Activated T-helper 2 cell treated with anti-CD3 and anti-CD28 coated beads, Interferon-gamma antibody, Interleukin-2, Interleukin-4, amounts not matched to agents 10 μg/mL and 5 μg/mL and 100 μg/mL, durations not matched to agents 14 hours and 24 hours and 36 hours (primary cell): ENCODE data around the gene VAMP1. TPM values are rescaled to one million over a fixed set of nuclear protein-coding genes. Genes with fewer than 3 reads are reported as not detected.
"Not testable (repeated sequence)": the region's sequence is repeated elsewhere in the genome, so short reads cannot be mapped to it uniquely, and the experiment has no call there.

ENCODE experiments used
- DNase-seq: peaks from one replicate; pipeline ENCODE4 v3.0.0; 2021; ENCODE audit warnings: low spot score
- H3K27ac Mint-ChIP-seq: one replicate; pipeline ENCODE4 v1.8.0; 2021; ENCODE audit warnings: mixed read lengths
- H3K27me3 Mint-ChIP-seq: one replicate; pipeline ENCODE4 v1.8.0; 2021; ENCODE audit warnings: low read depth, mixed read lengths
- H3K36me3 Mint-ChIP-seq: one replicate; pipeline ENCODE4 v1.8.0; 2021; ENCODE audit warnings: low read depth, mixed read lengths
- H3K4me1 Mint-ChIP-seq: one replicate; pipeline ENCODE4 v1.8.0; 2021; ENCODE audit warnings: low read depth, mixed read lengths
- H3K4me3 Mint-ChIP-seq: one replicate; pipeline ENCODE4 v1.8.0; 2021; ENCODE audit warnings: low read depth, mild to moderate bottlenecking, moderate library complexity, mixed read lengths
- H3K9me3 Mint-ChIP-seq: one replicate; pipeline ENCODE4 v1.8.0; 2021; ENCODE audit warnings: mixed read lengths
- intact Hi-C: fragments of 100-400 bp; cut with micrococcal nuclease; formaldehyde crosslinking; loops from one replicate; pipeline ENCODE4 v1.15.1; 2023
- total RNA-seq: library from RNA; stranded (reverse); gene quantifications from 2 replicates; pipeline ENCODE4 v1.2.3, GENCODE V29; 2022

The VAMP1 gene, protein sequence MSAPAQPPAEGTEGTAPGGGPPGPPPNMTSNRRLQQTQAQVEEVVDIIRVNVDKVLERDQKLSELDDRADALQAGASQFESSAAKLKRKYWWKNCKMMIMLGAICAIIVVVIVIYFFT
- 38.7 and 40.7 TPM in 2 replicates for total RNA-seq

GRCh38 chr12:6470375-6471163 is at the start of gene VAMP1:
Gene VAMP1, minus strand, starts transcription at chr12:6470677. Its CDS starts 146 bp downstream, at chr12:6470531.
- peak; percentile 98 for DNase-seq
- H3K4me1 Mint-ChIP-seq: peaks cover 47% of the 10 kb centered on the region
- H3K36me3 Mint-ChIP-seq: peaks cover 42% of the 10 kb centered on the region
- H3K4me3 Mint-ChIP-seq: peak within 1 kb of the TSS; percentile 88
- intact Hi-C loops: loop anchor here (1.0 kb wide), 4 partner anchors 8 to 64 kb away; partner anchors contain the start of genes GAPDH and MRPL51
- H3K27me3 Mint-ChIP-seq: no peaks in the 10 kb centered on the region
- peak within 1 kb of the TSS; percentile 86 for H3K27ac Mint-ChIP-seq
- H3K9me3 Mint-ChIP-seq: no peaks in the 10 kb centered on the region

DNA sequence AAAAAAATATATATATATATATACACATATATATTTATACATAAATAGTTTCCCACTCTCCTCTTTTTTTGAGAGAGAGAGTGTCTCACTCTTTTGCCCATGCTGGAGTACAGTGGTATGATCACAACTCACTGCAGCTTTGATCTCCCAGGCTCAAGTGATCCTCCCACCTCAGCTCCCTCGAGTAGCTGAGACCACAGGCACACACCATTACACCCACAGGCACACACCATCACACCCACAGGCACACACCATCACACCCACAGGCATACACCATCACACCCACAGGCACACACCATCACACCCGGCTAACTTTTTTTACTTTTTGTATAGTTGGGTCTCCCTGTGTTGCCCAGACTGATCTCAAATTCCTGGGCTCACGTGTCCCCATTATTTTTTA is 49.7 kb upstream of the VAMP1 start:
- peaks cover 5% of the 10 kb centered on the region for H3K4me1 Mint-ChIP-seq
- DNase-seq: no peak
- H3K27ac Mint-ChIP-seq: peak overlapping the region; percentile 34
- no peaks in the 10 kb centered on the region for H3K9me3 Mint-ChIP-seq
- H3K4me3 Mint-ChIP-seq: no peak overlapping the region
- peaks cover 77% of the 10 kb centered on the region for H3K36me3 Mint-ChIP-seq
- H3K27me3 Mint-ChIP-seq: no peaks in the 10 kb centered on the region
- intact Hi-C loops: no loop called here

- intact Hi-C loops: no loop called here
- no peak for DNase-seq
- Mint-ChIP-seq H3K4me1 (peaks cover 14% of the 10 kb centered on the region), H3K27ac (no peak overlapping the region), H3K4me3 (no peak overlapping the region), H3K27me3 (no peaks in the 10 kb centered on the region), H3K36me3 (peaks cover 58% of the 10 kb centered on the region), H3K9me3 (no peaks in the 10 kb centered on the region)
Observed at GRCh38 chr12:6508087-6508486, 37.6 kb upstream of the VAMP1 start.

GRCh38 chr12:6507102-6507998 is 36.9 kb upstream of the VAMP1 start:
- Mint-ChIP-seq H3K9me3 (no peaks in the 10 kb centered on the region), H3K4me1 (peaks cover 14% of the 10 kb centered on the region), H3K36me3 (peaks cover 52% of the 10 kb centered on the region), H3K4me3 (no peak overlapping the region), H3K27me3 (no peaks in the 10 kb centered on the region), H3K27ac (peak overlapping the region; percentile 61)
- DNase-seq: no peak
- intact Hi-C loops: no loop called here

DNA sequence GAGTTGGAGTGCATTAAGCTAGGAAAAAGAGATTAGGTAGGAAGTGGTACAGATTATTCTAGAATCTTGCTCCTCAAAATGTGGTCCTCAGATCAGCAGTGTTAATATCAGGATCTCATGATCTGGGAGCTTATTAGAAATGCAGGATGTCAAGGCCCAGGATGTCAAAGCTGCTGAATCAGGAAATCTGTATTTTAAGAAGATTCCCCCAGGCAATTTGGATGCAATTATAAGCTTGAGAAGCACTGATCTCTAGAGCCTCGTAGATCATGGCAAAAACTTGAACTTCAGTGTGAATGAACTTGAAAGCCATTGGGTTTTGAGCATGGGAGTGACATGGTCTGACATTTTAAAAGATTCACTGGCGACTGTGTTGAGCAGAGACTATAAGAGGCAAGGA is 30.0 kb upstream of the VAMP1 start:
- Mint-ChIP-seq H3K27ac (no peak overlapping the region), H3K27me3 (no peaks in the 10 kb centered on the region), H3K4me3 (no peak overlapping the region), H3K9me3 (no peaks in the 10 kb centered on the region), H3K4me1 (peaks cover 13% of the 10 kb centered on the region), H3K36me3 (peaks cover 35% of the 10 kb centered on the region)
- no peak for DNase-seq
- intact Hi-C loops: no loop called here

DNA sequence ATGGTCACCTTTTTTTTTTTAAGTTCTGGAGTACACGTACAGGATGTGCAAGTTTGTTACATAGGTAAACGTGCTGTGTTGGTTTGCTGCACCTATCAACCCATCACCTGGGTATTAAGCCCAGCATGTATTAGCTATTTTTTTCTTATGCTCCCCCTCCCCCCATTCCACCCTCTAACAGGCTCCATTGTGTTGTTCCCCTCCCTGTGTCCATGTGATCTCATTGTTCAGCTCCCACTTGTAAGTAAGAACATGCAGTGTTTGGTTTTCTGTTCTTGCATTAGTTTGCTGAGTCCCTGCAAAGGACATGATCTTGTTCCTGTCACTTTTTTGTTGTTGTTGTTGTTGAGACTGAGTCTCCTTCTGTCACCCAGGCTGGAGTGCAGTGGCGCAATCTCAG is 26.8 kb upstream of the VAMP1 start:
- peak overlapping the region; percentile 7 for H3K4me3 Mint-ChIP-seq
- H3K36me3 Mint-ChIP-seq: peaks cover 44% of the 10 kb centered on the region
- H3K27me3 Mint-ChIP-seq, DNase-seq, H3K9me3 Mint-ChIP-seq, intact Hi-C loops: not testable (repeated sequence)
- H3K27ac Mint-ChIP-seq: peak overlapping the region; percentile 15
- H3K4me1 Mint-ChIP-seq: peaks cover 24% of the 10 kb centered on the region

GRCh38 chr12:6494968-6495367 is 24.5 kb upstream of the VAMP1 start:
- H3K27ac Mint-ChIP-seq: peak overlapping the region; percentile 97
- no peaks in the 10 kb centered on the region for H3K9me3 Mint-ChIP-seq
- H3K36me3 Mint-ChIP-seq: peaks cover 58% of the 10 kb centered on the region
- intact Hi-C loops: loop anchor here (1.0 to 5.0 kb wide), 5 partner anchors 39 to 357 kb away; partner anchors contain the start of genes CDCA3, GAPDH, ING4 and USP5
- peaks cover 29% of the 10 kb centered on the region for H3K4me1 Mint-ChIP-seq
- H3K27me3 Mint-ChIP-seq: no peaks in the 10 kb centered on the region
- peak overlapping the region; percentile 93 for H3K4me3 Mint-ChIP-seq
- no peak for DNase-seq

- peaks cover 58% of the 10 kb centered on the region for H3K36me3 Mint-ChIP-seq
- peak overlapping the region; percentile 97 for H3K27ac Mint-ChIP-seq
- peaks cover 29% of the 10 kb centered on the region for H3K4me1 Mint-ChIP-seq
- H3K4me3 Mint-ChIP-seq: peak overlapping the region; percentile 93
- intact Hi-C loops: loop anchor here (1.0 to 5.0 kb wide), 5 partner anchors 40 to 358 kb away; partner anchors contain the start of genes CDCA3, GAPDH, ING4 and USP5
- no peak for DNase-seq
- H3K27me3 Mint-ChIP-seq: no peaks in the 10 kb centered on the region
- H3K9me3 Mint-ChIP-seq: no peaks in the 10 kb centered on the region
Observed at GRCh38 chr12:6494258-6494743, 23.8 kb upstream of the VAMP1 start.

- peak; percentile 97 for DNase-seq
- no peaks in the 10 kb centered on the region for H3K9me3 Mint-ChIP-seq
- H3K4me1 Mint-ChIP-seq: peaks cover 29% of the 10 kb centered on the region
- H3K4me3 Mint-ChIP-seq: peak within 1 kb of the TSS; percentile 93
- H3K27me3 Mint-ChIP-seq: no peaks in the 10 kb centered on the region
- peaks cover 58% of the 10 kb centered on the region for H3K36me3 Mint-ChIP-seq
- H3K27ac Mint-ChIP-seq: peak within 1 kb of the TSS; percentile 97
- intact Hi-C loops: loop anchor here (1.0 to 5.0 kb wide), 8 partner anchors 23 to 359 kb away; partner anchors contain the start of genes CDCA3, CHD4, GAPDH and ING4
Observed at GRCh38 chr12:6493497-6494257, 23.2 kb upstream of the VAMP1 start, which contains the start of gene NCAPD2. Gene NCAPD2, plus strand, starts transcription at chr12:6494102. Its CDS starts 997 bp downstream, at chr12:6495099.

DNA sequence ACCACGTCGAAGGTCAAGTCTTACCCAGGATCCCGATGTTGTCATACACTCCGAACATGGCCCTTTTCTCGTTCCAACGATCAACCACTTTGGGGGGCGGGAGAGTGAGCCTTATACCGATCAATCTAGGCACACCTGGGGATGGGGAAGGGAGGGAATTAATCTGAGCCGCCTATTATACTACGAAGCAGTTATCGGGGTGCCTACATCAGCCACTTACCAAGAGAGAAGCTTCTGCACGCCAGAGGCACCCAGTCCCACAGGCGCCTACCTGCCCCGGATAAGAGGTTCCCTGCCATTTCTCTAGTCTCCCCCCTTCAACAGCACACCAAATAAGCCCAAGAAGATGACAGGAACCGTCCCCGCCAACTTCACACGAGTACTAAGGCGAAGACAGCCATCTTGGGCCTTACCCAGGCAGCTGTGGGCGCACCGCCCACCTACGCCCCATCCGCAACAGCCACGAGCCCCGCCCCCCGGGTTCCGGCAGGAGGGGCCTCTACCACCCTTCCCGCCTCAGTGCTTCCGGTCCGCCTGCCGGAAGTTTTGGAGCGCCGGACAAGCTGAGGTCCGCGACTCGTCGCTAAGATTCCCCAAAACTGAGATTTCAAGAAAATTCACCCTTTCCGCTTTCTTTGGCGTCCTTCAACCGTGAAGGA is 22.5 kb upstream of the VAMP1 start, which contains the start of gene MRPL51:
TSS of gene MRPL51 (minus strand) at position 425 of the 659 bp plus-strand sequence. CDS start at position 299, 126 bp downstream.
- H3K4me3 Mint-ChIP-seq: peak within 1 kb of the TSS; percentile 93
- no peaks in the 10 kb centered on the region for H3K9me3 Mint-ChIP-seq
- no peaks in the 10 kb centered on the region for H3K27me3 Mint-ChIP-seq
- peak within 1 kb of the TSS; percentile 97 for H3K27ac Mint-ChIP-seq
- DNase-seq: peak; percentile 94
- peaks cover 53% of the 10 kb centered on the region for H3K36me3 Mint-ChIP-seq
- intact Hi-C loops: loop anchor here (1.0 to 5.0 kb wide), 4 partner anchors 23 to 359 kb away; partner anchors contain the start of genes CDCA3, CHD4, TAPBPL and USP5
- H3K4me1 Mint-ChIP-seq: peaks cover 29% of the 10 kb centered on the region

DNA sequence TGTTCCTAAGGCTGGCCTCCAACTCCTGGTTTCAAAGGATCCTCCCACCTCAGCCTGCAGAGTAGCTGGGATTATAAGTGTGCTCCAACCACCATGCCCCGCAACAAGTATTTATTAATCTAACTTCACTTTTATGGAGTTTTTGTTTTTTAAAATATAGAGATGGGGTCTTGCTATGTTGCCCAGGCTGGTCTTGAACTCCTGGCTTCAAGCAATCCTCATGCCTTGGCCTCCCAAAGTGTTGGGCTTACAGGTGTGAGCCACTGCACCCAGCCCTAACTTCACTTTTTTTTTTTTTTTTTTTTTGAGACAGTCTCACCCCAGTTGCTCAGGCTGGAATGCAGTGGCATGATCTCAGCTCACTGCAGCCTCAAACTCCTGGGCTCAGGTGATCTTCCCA is 20.2 kb upstream of the VAMP1 start:
- Mint-ChIP-seq H3K36me3 (peaks cover 34% of the 10 kb centered on the region), H3K4me1 (peaks cover 20% of the 10 kb centered on the region)
- H3K9me3 Mint-ChIP-seq, H3K27me3 Mint-ChIP-seq, H3K27ac Mint-ChIP-seq, H3K4me3 Mint-ChIP-seq, DNase-seq: not testable (repeated sequence)
- intact Hi-C loops: loop anchor here (5.0 kb wide), 1 partner anchor 362 kb away; the partner anchor contains the start of genes CDCA3 and USP5
